DOHH2 (cell line): ENCODE data around the gene TLX2.

Experiments used
- H3F3A ChIP-seq: fragments of 200-600 bp; sonication (generic), shearing (Covaris generic); 2 replicates; pipeline ENCODE4 v1.6.0; 2016; ENCODE audit warnings: antibody characterized with exemption, mild to moderate bottlenecking; ENCODE audit not compliant: control insufficient read depth, insufficient read depth
- H3K27ac ChIP-seq: fragments of 200-600 bp; sonication (generic); 2 replicates; pipeline ENCODE4 v1.5.1; 2014; ENCODE audit warnings: low read depth, mild to moderate bottlenecking, low read length, moderate library complexity
- H3K27me3 ChIP-seq: fragments of 200-600 bp; sonication (generic); 2 replicates; pipeline ENCODE4 v1.6.1; 2014; ENCODE audit warnings: mild to moderate bottlenecking, low read length, mixed read lengths; ENCODE audit not compliant: control insufficient read depth
- H3K36me3 ChIP-seq: fragments of 200-600 bp; sonication (generic); 2 replicates; pipeline ENCODE4 v1.6.1; 2014; ENCODE audit warnings: mild to moderate bottlenecking, low read length, moderate library complexity, mixed read lengths; ENCODE audit not compliant: control insufficient read depth
- H3K4me1 ChIP-seq: fragments of 200-600 bp; sonication (generic); 2 replicates; pipeline ENCODE4 v1.6.1; 2014; ENCODE audit warnings: mild to moderate bottlenecking, low read length, mixed read lengths; ENCODE audit not compliant: control insufficient read depth
- H3K4me2 ChIP-seq: fragments of 200-600 bp; sonication (generic); 2 replicates; pipeline ENCODE4 v1.6.0; 2014; ENCODE audit warnings: mild to moderate bottlenecking, low read length, moderate library complexity
- H3K4me3 ChIP-seq: fragments of 200-600 bp; sonication (generic); 2 replicates; pipeline ENCODE4 v1.5.1; 2014; ENCODE audit warnings: mild to moderate bottlenecking, low read length, mixed read lengths
- H3K79me2 ChIP-seq: fragments of 200-600 bp; sonication (generic); 2 replicates; pipeline ENCODE4 v1.6.1; 2014; ENCODE audit warnings: mild to moderate bottlenecking, low read length, mixed read lengths; ENCODE audit not compliant: control insufficient read depth
- H3K9me2 ChIP-seq: fragments of 200-600 bp; sonication (generic); replicated peaks from 2 replicates; pipeline ENCODE4 v1.6.1; 2014; ENCODE audit warnings: mild to moderate bottlenecking, low read length, mixed read lengths; ENCODE audit not compliant: control insufficient read depth
- H3K9me3 ChIP-seq: fragments of 200-600 bp; sonication (generic); 2 replicates; pipeline ENCODE4 v1.6.1; 2014; ENCODE audit warnings: antibody characterized with exemption, low read length, mixed read lengths; ENCODE audit not compliant: control insufficient read depth, insufficient read depth
- H4K20me1 ChIP-seq: fragments of 200-600 bp; sonication (generic); 2 replicates; pipeline ENCODE4 v1.6.0; 2014; ENCODE audit warnings: low read depth, mild to moderate bottlenecking, antibody characterized with exemption, low read length, moderate library complexity; ENCODE audit not compliant: control insufficient read depth, insufficient read depth
- EZH2phosphoT487 ChIP-seq: fragments of 200-600 bp; sonication (generic); IDR thresholded peaks from 2 replicates; pipeline ENCODE4 v1.6.1; 2017; ENCODE audit warnings: borderline replicate concordance, mild to moderate bottlenecking, antibody characterized with exemption, low read length, moderate library complexity, mixed read lengths
- TF ChIP-seq, protein P1 (sequence below): fragments of 200-600 bp; sonication (generic); IDR thresholded peaks from one replicate; pipeline ENCODE4 v1.5.1; 2014; ENCODE audit warnings: antibody characterized with exemption, mild to moderate bottlenecking, low read depth, low read length; ENCODE audit not compliant: poor library complexity, severe bottlenecking

TLX2 gene

DNA sequence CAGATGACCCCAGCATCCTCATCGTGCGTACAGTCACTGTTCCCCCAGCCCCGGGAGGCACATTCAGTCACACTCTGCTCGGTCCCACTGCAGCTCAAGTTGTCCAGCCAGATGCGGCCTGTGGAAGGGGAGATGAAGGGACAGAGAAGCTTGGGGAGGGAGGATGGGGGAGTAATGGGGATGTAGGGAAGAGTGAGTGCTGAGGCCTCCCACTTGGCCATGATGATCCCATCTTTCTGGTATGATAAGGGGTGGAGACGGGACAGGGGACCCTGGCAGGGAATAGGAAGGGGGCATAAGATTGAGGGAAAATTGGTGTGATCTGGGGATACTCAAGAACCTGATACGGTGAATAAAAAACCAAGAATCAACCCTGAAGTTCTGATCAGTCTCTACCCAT is 36.0 kb downstream of the TLX2 start:
- Histone ChIP-seq H3K27me3 (peaks cover 39% of the 10 kb centered on the region), H3K79me2 (peaks cover 7% of the 10 kb centered on the region), H4K20me1 (no peaks in the 10 kb centered on the region), H3K9me2 (no peaks in the 10 kb centered on the region), H3K4me1 (peaks cover 24% of the 10 kb centered on the region), H3K27ac (no peak overlapping the region), H3K4me2 (no peak overlapping the region), H3K36me3 (no peaks in the 10 kb centered on the region; the same call in 1 of the 2 replicates), H3F3A (no peaks in the 10 kb centered on the region), H3K9me3 (no peaks in the 10 kb centered on the region), H3K4me3 (no peak overlapping the region)
- TF ChIP-seq EZH2phosphoT487 = no peak
- TF ChIP-seq, protein P1, sequence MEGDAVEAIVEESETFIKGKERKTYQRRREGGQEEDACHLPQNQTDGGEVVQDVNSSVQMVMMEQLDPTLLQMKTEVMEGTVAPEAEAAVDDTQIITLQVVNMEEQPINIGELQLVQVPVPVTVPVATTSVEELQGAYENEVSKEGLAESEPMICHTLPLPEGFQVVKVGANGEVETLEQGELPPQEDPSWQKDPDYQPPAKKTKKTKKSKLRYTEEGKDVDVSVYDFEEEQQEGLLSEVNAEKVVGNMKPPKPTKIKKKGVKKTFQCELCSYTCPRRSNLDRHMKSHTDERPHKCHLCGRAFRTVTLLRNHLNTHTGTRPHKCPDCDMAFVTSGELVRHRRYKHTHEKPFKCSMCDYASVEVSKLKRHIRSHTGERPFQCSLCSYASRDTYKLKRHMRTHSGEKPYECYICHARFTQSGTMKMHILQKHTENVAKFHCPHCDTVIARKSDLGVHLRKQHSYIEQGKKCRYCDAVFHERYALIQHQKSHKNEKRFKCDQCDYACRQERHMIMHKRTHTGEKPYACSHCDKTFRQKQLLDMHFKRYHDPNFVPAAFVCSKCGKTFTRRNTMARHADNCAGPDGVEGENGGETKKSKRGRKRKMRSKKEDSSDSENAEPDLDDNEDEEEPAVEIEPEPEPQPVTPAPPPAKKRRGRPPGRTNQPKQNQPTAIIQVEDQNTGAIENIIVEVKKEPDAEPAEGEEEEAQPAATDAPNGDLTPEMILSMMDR = no peak

DNA sequence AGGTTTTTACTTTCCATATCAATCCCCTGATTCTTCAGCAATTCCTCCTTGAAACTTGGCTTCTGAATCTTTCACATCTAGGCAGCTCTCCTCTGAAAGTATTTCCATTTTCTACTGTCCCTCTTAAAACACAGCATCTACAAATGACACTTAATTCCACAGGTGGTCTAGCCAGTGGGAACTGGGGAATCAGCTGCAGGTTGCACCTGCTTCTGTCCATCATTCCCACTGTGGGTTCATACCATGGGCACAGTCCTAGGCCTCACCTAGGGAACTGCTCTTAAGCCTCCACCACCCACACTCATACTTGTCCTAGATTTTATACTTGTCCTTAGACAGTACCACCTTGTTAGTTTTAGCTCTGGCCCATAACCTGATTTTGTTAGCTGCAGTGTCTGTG is 37.3 kb downstream of the TLX2 start:
- H3K36me3 ChIP-seq = peaks cover 8% of the 10 kb centered on the region

DNA sequence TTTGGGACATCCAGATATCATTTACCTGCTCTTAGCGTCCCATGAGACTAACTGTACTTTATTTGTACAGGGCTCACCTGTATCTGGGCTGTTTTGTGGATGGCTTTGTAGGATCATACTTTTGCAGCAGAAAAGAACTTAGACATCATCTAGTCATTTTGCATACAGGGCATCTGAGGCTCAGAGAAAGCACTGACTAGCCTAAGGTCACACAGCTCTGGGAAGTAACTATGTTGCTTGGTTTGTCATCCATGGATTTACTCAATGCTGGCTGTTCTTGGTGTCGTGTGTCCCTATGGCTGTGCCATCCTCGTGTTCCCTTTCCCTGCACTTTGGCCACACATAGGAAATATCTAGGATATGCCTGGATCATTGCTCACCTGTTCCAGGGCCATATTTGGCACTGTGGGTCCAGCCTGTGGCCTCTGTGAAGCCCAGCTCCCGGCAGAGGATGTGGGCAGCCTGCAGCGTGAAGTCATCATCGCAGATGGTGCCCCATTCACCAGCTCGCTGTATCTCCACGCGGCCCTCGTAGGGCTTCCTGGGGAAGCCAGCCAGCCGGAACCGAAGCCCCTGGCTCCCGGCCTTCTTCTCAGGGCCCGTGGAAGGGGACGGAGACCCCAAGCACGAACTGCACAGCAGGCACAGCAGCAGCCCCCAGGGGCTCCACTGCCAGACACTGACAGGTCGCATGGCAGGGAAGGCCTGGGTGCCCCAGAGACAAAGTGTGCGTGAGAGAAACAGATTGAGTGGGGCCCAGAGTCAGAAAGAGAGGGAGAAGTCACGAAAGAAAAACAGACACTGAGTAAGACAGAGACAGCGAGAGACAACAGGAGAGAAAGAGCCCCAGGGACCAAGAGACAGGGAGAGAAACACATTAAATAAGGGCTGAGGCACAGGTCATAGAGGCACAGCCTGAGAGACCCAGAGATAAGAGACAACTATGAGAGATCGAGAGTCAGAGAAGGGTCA is 38.0 kb downstream of the TLX2 start:
- H4K20me1 ChIP-seq = no peaks in the 10 kb centered on the region; the same call in 1 of the 2 replicates
- no peaks in the 10 kb centered on the region for H3F3A ChIP-seq
- H3K4me1 ChIP-seq = peaks cover 32% of the 10 kb centered on the region
- H3K27ac ChIP-seq = no peak overlapping the region
- peaks cover 17% of the 10 kb centered on the region for H3K79me2 ChIP-seq
- H3K9me2 ChIP-seq = no peaks in the 10 kb centered on the region
- H3K9me3 ChIP-seq = no peaks in the 10 kb centered on the region
- peaks cover 13% of the 10 kb centered on the region for H3K36me3 ChIP-seq
- TF ChIP-seq EZH2phosphoT487 = no peak
- TF ChIP-seq, protein P1 = no peak
- no peak overlapping the region for H3K4me2 ChIP-seq
- H3K27me3 ChIP-seq = peaks cover 34% of the 10 kb centered on the region
- H3K4me3 ChIP-seq = no peak overlapping the region

More for the DNA sequence above, 37.3 kb downstream of the TLX2 start:
- Histone ChIP-seq H4K20me1 (no peaks in the 10 kb centered on the region; the same call in 1 of the 2 replicates), H3K9me2 (no peaks in the 10 kb centered on the region), H3K9me3 (no peaks in the 10 kb centered on the region), H3K27ac (no peak overlapping the region), H3K4me2 (no peak overlapping the region), H3K27me3 (peaks cover 34% of the 10 kb centered on the region), H3K4me3 (no peak overlapping the region), H3K79me2 (peaks cover 17% of the 10 kb centered on the region), H3F3A (no peaks in the 10 kb centered on the region), H3K4me1 (peaks cover 32% of the 10 kb centered on the region)
- no peak for TF ChIP-seq EZH2phosphoT487
- TF ChIP-seq, protein P1 = no peak
